PC-3 (cell line): ENCODE measurements around the gene IPO9. TPM values are rescaled to one million over a fixed set of nuclear protein-coding genes. Genes with fewer than 3 reads are reported as not detected.
A peak's percentile ranks its signal among the peaks of the same experiment; 100 is the strongest.

Experiments used
- ATAC-seq: fragments of 200-7000 bp; cut with Tn5 transposase; 2 replicates; pipeline ENCODE4 v1.9.1; 2020; ENCODE audit warnings: mild to moderate bottlenecking, moderate library complexity
- BruUV-seq: library from RNA; stranded (reverse); fragments of 400-500 nt; replicated peaks from 2 replicates; lab custom pipeline; 2021; lab: Mats Ljungman, UMichigan
- CTCF ChIA-PET: fragments of 300-600 bp; sonication (Branson Sonifier 250); formaldehyde crosslinking; loops from one replicate; lab custom pipeline; 2022; ENCODE audit warnings: antibody characterized with exemption; lab: Charles Lee
- POLR2A ChIA-PET: fragments of 300-600 bp; sonication (Branson Sonifier 250); formaldehyde crosslinking; loops from one replicate; lab custom pipeline; 2022; ENCODE audit warnings: antibody characterized with exemption; ENCODE audit not compliant: unreplicated experiment; lab: Charles Lee
- DNase-seq: peaks from one replicate; pipeline ENCODE4 v3.0.0-alpha.2; 2015
- H2AFZ ChIP-seq: fragments of 300-600 bp; sonication (generic); 2 replicates; pipeline ENCODE4 v1.6.0; 2016; ENCODE audit warnings: antibody characterized with exemption, low read length
- H3F3A ChIP-seq: fragments of 300-600 bp; sonication (generic); one replicate; pipeline ENCODE4 v1.6.0; 2017; ENCODE audit warnings: antibody characterized with exemption, low read length, control low read depth, mild to moderate bottlenecking; ENCODE audit not compliant: unreplicated experiment
- H3K27ac ChIP-seq: fragments of 300-600 bp; sonication (generic); 2 replicates; pipeline ENCODE4 v1.5.1; 2016; ENCODE audit warnings: mild to moderate bottlenecking, low read length
- H3K27me3 ChIP-seq: fragments of 300-600 bp; sonication (generic); 2 replicates; pipeline ENCODE4 v1.6.1; 2016; ENCODE audit warnings: low read length, mixed read lengths
- H3K36me3 ChIP-seq: fragments of 300-600 bp; sonication (generic); 2 replicates; pipeline ENCODE4 v1.6.1; 2016; ENCODE audit warnings: low read depth, mixed run types, low read length, mixed read lengths
- H3K4me1 ChIP-seq: fragments of 300-600 bp; sonication (generic); 2 replicates; pipeline ENCODE4 v1.5.1; 2016; ENCODE audit warnings: low read length; ENCODE audit not compliant: insufficient read depth
- H3K4me2 ChIP-seq: fragments of 300-600 bp; sonication (generic); 2 replicates; pipeline ENCODE4 v1.6.0; 2016; ENCODE audit warnings: low read length
- H3K4me3 ChIP-seq: fragments of 300-600 bp; sonication (generic); 2 replicates; pipeline ENCODE4 v1.5.1; 2016; ENCODE audit warnings: mild to moderate bottlenecking, low read length, mixed read lengths
- H3K79me2 ChIP-seq: fragments of 300-600 bp; sonication (generic); 2 replicates; pipeline ENCODE4 v1.6.1; 2017; ENCODE audit warnings: low read length, mixed read lengths
- H3K9ac ChIP-seq: fragments of 300-600 bp; sonication (generic); 2 replicates; pipeline ENCODE4 v1.6.0; 2016; ENCODE audit warnings: mild to moderate bottlenecking, low read length
- H3K9me2 ChIP-seq: fragments of 300-600 bp; sonication (generic); replicated peaks from 2 replicates; pipeline ENCODE4 v1.6.1; 2016; ENCODE audit warnings: mixed run types, low read length, mixed read lengths
- H3K9me3 ChIP-seq: fragments of 300-600 bp; sonication (generic); 2 replicates; pipeline ENCODE4 v1.6.1; 2016; ENCODE audit warnings: low read length, mixed read lengths
- H4K20me1 ChIP-seq: fragments of 300-600 bp; sonication (generic); 2 replicates; pipeline ENCODE4 v1.6.1; 2016; ENCODE audit warnings: low read length, mixed read lengths
- CTCF ChIP-seq: fragments of 300-600 bp; sonication (generic); conservative IDR thresholded peaks from 2 replicates; pipeline ENCODE4 v1.5.1; 2017; ENCODE audit warnings: antibody characterized with exemption, low read depth, mild to moderate bottlenecking, low read length
- EZH2 ChIP-seq: fragments of 300-600 bp; sonication (generic); IDR thresholded peaks from one replicate; pipeline ENCODE4 v1.6.1; 2017; ENCODE audit warnings: antibody characterized with exemption, mild to moderate bottlenecking, low read length; ENCODE audit not compliant: unreplicated experiment
- EZH2phosphoT487 ChIP-seq: fragments of 300-600 bp; sonication (generic); IDR thresholded peaks from 2 replicates; pipeline ENCODE4 v1.6.1; 2018; ENCODE audit warnings: mild to moderate bottlenecking, antibody characterized with exemption, low read length, borderline replicate concordance
- intact Hi-C: fragments of 100-400 bp; cut with micrococcal nuclease; formaldehyde crosslinking; loops from 2 replicates; pipeline ENCODE4 v1.9.0; 2023
- total RNA-seq: library from RNA; depleted of rRNA; stranded (reverse); fragments of >200 nt; gene quantifications from 2 replicates; pipeline ENCODE4 v1.2.3, GENCODE V29; 2014

IPO9 gene
- total RNA-seq, 1 experiment from 2014 or later: 21.6 TPM

- intact Hi-C loops: no loop called here
- Histone ChIP-seq H4K20me1 (no peaks in the 10 kb centered on the region), H3K9me2 (no peaks in the 10 kb centered on the region), H3K9ac (no peak overlapping the region), H3K27me3 (no peaks in the 10 kb centered on the region), H3K27ac (no peak overlapping the region), H3K4me1 (no peaks in the 10 kb centered on the region), H3K9me3 (no peaks in the 10 kb centered on the region), H3F3A (no peaks in the 10 kb centered on the region), H3K36me3 (no peaks in the 10 kb centered on the region), H3K4me2 (no peak overlapping the region), H3K4me3 (no peak overlapping the region), H3K79me2 (no peaks in the 10 kb centered on the region), H2AFZ (no peak overlapping the region)
- DNase-seq (no peak), ATAC-seq (no peak)
- POLR2A ChIA-PET: no interaction called here
- CTCF ChIA-PET: no interaction called here
- TF ChIP-seq CTCF (no peak), EZH2 (no peak), EZH2phosphoT487 (no peak)
- BruUV-seq: no TSS peak
These were observed 45.9 kb upstream of the IPO9 start for GRCh38 chr1:201783058-201783457.

DNA sequence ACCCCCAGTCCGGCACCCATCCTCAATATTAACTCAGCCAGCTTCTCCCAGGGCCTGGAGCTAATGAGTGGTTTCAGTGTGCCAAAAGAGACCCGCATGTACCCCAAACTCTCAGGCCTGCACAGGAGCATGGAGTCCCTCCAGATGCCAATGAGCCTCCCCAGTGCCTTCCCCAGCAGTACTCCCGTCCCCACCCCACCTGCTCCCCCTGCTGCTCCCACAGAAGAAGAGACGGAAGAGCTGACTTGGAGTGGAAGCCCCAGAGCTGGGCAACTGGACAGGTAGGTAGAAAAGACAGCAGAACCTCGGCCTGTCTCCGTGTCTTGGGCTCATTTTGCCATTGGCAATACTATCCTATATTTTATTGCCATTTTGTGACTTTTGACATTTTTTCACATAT, 45.4 kb upstream of the IPO9 start:
- no peak overlapping the region for H3K4me3 ChIP-seq
- ChIA-PET CTCF (interaction anchor here (0.6 kb wide), 1 partner anchor 74 kb away, joined by 3 read pairs; no protein-coding TSS in a partner anchor), POLR2A (no interaction called here)
- no peak overlapping the region for H3K9ac ChIP-seq
- intact Hi-C loops: no loop called here
- no peaks in the 10 kb centered on the region for H4K20me1 ChIP-seq
- H3K36me3 ChIP-seq: no peaks in the 10 kb centered on the region
- no peaks in the 10 kb centered on the region for H3F3A ChIP-seq
- no peak overlapping the region for H3K4me2 ChIP-seq
- H3K79me2 ChIP-seq: no peaks in the 10 kb centered on the region
- no peak overlapping the region for H3K27ac ChIP-seq
- no peaks in the 10 kb centered on the region for H3K9me3 ChIP-seq
- TF ChIP-seq CTCF (no peak), EZH2 (no peak), EZH2phosphoT487 (no peak)
- H3K9me2 ChIP-seq: no peaks in the 10 kb centered on the region
- BruUV-seq: no TSS peak
- ATAC-seq (no peak), DNase-seq (no peak)
- H2AFZ ChIP-seq: no peak overlapping the region
- H3K27me3 ChIP-seq: no peaks in the 10 kb centered on the region
- H3K4me1 ChIP-seq: no peaks in the 10 kb centered on the region

DNA sequence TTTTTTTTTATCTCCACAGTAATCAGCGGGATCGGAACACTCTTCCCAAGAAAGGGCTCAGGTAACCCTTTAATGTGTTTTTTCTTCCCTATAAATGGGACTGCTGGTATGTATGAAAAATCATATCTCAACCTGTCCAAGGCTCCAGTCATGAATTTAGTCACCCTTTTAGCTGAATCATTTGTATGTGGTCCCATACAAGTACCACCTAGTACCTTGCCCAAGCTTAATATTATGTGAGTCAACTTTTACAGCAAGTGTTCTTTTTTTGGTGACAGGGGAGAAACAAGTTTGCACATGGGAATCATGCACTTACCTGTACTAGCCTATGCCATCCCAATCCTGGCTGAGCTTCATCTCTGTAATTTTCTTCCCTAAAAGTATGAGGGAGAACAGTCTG, 43.7 kb upstream of the IPO9 start:
- Histone ChIP-seq H3K4me2 (no peak overlapping the region), H3K9ac (no peak overlapping the region), H3F3A (no peaks in the 10 kb centered on the region), H2AFZ (no peak overlapping the region), H3K36me3 (no peaks in the 10 kb centered on the region), H3K9me3 (no peaks in the 10 kb centered on the region), H3K27ac (no peak overlapping the region), H3K27me3 (no peaks in the 10 kb centered on the region), H3K9me2 (no peaks in the 10 kb centered on the region), H3K79me2 (no peaks in the 10 kb centered on the region), H4K20me1 (no peaks in the 10 kb centered on the region), H3K4me1 (peaks cover 8% of the 10 kb centered on the region), H3K4me3 (no peak overlapping the region)
- TF ChIP-seq CTCF (no peak), EZH2phosphoT487 (no peak), EZH2 (no peak)
- CTCF ChIA-PET: no interaction called here
- POLR2A ChIA-PET: no interaction called here
- ATAC-seq (no peak), DNase-seq (peak; percentile 4)
- BruUV-seq: no TSS peak
- intact Hi-C loops: no loop called here
